Measurements from ENCODE around the gene MED13. TPM values are rescaled to one million over a fixed set of nuclear protein-coding genes. Genes with fewer than 3 reads are reported as not detected.

The MED13 gene
- total RNA-seq, 1 donor from 2014 or later: 23.7 TPM

DNA sequence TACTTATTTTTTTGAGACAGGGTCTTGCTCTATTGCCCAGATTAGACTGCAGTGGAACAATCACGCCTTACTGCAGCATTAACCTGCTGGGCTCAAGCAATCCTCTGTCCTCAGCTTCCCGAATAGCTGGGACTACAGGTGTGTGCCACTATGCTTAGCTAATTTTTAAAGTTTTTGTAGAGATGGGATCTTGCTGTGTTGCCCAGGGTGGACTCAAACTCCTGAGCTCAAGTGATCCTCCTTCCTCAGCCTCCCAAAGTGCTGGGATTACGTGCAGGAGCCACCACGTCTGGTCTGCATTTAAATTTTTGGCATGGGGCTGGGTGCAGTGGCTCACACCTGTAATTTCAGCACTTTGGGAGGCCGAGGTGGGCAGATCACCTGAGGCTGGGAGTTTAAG, 96.3 kb downstream of the MED13 start:
- H3K27me3 ChIP-seq (ENCODE audit: control insufficient read depth, insufficient read depth, low read length): no peaks in the 10 kb centered on the region
- TF ChIP-seq, protein P1, sequence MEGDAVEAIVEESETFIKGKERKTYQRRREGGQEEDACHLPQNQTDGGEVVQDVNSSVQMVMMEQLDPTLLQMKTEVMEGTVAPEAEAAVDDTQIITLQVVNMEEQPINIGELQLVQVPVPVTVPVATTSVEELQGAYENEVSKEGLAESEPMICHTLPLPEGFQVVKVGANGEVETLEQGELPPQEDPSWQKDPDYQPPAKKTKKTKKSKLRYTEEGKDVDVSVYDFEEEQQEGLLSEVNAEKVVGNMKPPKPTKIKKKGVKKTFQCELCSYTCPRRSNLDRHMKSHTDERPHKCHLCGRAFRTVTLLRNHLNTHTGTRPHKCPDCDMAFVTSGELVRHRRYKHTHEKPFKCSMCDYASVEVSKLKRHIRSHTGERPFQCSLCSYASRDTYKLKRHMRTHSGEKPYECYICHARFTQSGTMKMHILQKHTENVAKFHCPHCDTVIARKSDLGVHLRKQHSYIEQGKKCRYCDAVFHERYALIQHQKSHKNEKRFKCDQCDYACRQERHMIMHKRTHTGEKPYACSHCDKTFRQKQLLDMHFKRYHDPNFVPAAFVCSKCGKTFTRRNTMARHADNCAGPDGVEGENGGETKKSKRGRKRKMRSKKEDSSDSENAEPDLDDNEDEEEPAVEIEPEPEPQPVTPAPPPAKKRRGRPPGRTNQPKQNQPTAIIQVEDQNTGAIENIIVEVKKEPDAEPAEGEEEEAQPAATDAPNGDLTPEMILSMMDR (IDR thresholded peaks at IDR 0.05; ENCODE audit: insufficient read depth, low read length, severe bottlenecking): no peak
- peaks cover 9% of the 10 kb centered on the region for H3K36me3 ChIP-seq (ENCODE audit: control insufficient read depth, insufficient read depth, low read length)
- DNase-seq (ENCODE audit: low read depth): no peak
- no peak for FAIRE-seq
- no peak overlapping the region for H3K4me3 ChIP-seq (ENCODE audit: low read depth, low read length)

DNA sequence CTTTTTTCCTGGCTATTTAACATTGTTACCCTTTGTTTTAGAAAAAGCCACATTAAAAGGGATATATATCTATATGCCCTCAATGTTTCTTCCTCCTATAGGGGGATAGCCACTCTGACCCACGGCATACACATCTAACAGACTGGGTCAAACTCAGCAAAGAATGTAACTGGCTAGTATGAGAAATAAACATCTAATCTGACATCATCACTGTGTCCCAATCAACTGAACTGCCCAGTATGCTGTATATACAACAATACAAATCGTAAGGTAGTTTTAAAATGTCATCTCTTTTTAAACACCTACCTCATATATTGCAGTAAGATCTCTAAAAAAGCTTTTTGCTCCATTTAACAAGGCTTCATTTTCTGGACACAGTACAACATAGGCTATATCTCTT, 97.3 kb downstream of the MED13 start:
- Histone ChIP-seq H3K4me3 (ENCODE audit: low read depth, low read length) (no peak overlapping the region), H3K36me3 (ENCODE audit: control insufficient read depth, insufficient read depth, low read length) (peaks cover 10% of the 10 kb centered on the region), H3K27me3 (ENCODE audit: control insufficient read depth, insufficient read depth, low read length) (no peaks in the 10 kb centered on the region)
- no peak for FAIRE-seq
- DNase-seq (ENCODE audit: low read depth): no peak
- TF ChIP-seq, protein P1 (IDR thresholded peaks at IDR 0.05; ENCODE audit: insufficient read depth, low read length, severe bottlenecking): no peak

DNA sequence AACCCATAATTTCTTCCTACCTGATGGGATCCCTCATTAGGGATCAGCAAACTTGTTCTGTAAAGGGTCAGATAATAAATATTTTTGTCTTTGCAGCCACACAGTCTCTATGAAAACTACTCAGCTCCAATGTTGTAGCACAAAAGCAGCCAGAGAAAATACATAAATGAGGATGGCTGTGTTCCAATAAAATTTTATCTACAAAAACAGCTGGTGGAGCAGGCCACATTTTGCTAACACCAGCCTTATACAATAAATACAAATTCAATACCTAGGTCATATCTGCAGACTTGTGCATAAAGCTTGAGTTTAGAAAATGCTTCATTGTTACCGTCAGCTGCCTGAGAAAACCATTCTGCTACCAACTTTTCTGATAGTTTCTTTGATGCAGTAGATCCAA, 98.9 kb downstream of the MED13 start:
- no peaks in the 10 kb centered on the region for H3K27me3 ChIP-seq (ENCODE audit: control insufficient read depth, insufficient read depth, low read length)
- DNase-seq (ENCODE audit: low read depth) (no peak), FAIRE-seq (no peak)
- TF ChIP-seq, protein P1 (IDR thresholded peaks at IDR 0.05; ENCODE audit: insufficient read depth, low read length, severe bottlenecking): no peak
- peaks cover 11% of the 10 kb centered on the region for H3K36me3 ChIP-seq (ENCODE audit: control insufficient read depth, insufficient read depth, low read length)
- no peak overlapping the region for H3K4me3 ChIP-seq (ENCODE audit: low read depth, low read length)

DNA sequence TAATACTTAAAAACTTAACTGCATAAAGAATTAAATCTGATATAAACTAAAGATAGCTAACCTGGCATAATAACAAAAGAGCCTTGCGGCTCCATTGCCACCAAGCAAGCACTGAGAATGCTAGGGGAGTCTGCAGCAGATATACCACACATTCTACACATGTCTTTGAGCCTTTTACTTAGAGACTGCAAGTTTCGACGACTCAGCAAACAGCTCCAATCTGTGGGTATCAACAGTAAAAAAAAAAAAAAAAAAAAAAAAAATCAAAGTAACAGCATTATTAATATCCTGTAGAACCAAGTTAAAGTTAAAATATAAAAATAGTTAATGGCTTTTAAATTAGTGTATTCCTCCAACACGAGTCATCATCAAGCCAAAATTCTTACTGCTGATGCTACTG, 109.5 kb downstream of the MED13 start:
- Histone ChIP-seq H3K36me3 (ENCODE audit: control insufficient read depth, insufficient read depth, low read length) (peaks cover 10% of the 10 kb centered on the region), H3K4me3 (ENCODE audit: low read depth, low read length) (no peak overlapping the region), H3K27me3 (ENCODE audit: control insufficient read depth, insufficient read depth, low read length) (no peaks in the 10 kb centered on the region)
- FAIRE-seq (no peak), DNase-seq (ENCODE audit: low read depth) (no peak)
- TF ChIP-seq, protein P1 (IDR thresholded peaks at IDR 0.05; ENCODE audit: insufficient read depth, low read length, severe bottlenecking): no peak

DNA sequence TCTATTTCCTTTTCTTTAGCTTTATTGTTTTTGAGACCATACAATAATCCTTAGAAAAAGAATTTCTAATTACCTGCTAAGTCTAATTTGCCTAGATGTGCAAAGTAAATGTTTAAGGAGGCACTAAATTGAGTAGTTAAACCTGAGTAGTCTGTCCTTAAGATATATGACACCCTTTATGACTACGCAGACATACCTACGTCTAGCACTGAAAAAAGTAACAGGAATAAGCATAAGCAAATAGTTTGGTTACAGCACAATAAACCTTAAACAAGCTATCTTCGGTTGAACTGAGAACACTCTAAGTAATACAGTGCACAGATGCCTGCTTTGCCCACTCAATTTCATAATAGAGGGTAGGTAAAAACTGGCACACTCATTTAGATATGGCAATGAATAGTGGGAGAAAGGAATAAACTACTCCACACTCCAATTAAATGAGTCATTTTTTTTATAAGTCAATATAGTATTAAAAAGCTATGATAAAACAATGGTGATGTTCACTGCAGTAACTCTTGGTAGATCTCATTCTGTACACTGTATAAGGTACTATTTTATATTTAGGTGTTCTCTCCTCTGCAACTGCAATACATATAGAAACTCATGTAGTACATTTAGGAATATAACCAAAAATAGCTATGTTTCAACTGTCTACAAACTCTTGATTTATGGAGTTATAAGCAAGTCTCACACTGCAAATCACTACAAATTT, 117.6 kb downstream of the MED13 start:
- Histone ChIP-seq H3K36me3 (ENCODE audit: control insufficient read depth, insufficient read depth, low read length) (peaks cover 5% of the 10 kb centered on the region), H3K4me3 (ENCODE audit: low read depth, low read length) (no peak overlapping the region), H3K27me3 (ENCODE audit: control insufficient read depth, insufficient read depth, low read length) (no peaks in the 10 kb centered on the region)
- FAIRE-seq: no peak
- DNase-seq (ENCODE audit: low read depth): no peak
- TF ChIP-seq, protein P1 (IDR thresholded peaks at IDR 0.05; ENCODE audit: insufficient read depth, low read length, severe bottlenecking): no peak

DNA sequence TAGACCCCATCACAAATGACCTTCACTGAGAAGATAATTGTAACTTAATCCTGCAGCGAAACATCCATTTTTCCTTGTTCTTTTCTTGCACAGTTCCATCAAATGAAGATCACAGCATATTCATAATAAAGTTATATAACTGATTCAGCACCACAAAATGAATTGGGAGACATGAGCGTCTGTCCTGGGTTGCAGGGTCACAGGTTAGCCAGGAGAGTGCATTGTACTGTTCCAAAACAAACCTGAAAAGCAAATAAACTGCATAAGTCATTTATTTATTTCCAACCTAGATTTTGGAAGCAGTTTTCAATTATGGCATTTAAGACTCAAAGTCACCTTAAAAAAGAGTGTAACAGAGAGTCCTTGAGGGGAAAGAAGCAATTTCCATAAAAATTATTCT, 118.7 kb downstream of the MED13 start:
- no peak for DNase-seq (ENCODE audit: low read depth)
- Histone ChIP-seq H3K4me3 (ENCODE audit: low read depth, low read length) (no peak overlapping the region), H3K27me3 (ENCODE audit: control insufficient read depth, insufficient read depth, low read length) (no peaks in the 10 kb centered on the region), H3K36me3 (ENCODE audit: control insufficient read depth, insufficient read depth, low read length) (peaks cover 5% of the 10 kb centered on the region)
- FAIRE-seq: no peak
- TF ChIP-seq, protein P1 (IDR thresholded peaks at IDR 0.05; ENCODE audit: insufficient read depth, low read length, severe bottlenecking): no peak
